Testis (tissue), 2 donors: ENCODE data around the gene ZBTB22.

Source experiments
- POLR2A ChIP-seq: fragments of 450-650 bp; IDR thresholded peaks from one replicate; pipeline ENCODE4 v1.6.1; 2017; ENCODE audit warnings: antibody characterized with exemption, mild to moderate bottlenecking, moderate library complexity
- TF ChIP-seq, protein P1 (sequence below), 3 experiments: fragments of 450-650 bp in 2 of 3; fragments of 200-600 bp in 1 of 3; sonication (generic) in 1 of 3; IDR thresholded peaks; one replicate each; pipeline ENCODE4 v1.5.1; 2016 to 2019; ENCODE audit warnings: antibody characterized with exemption in 3 of 3, mild to moderate bottlenecking in 2 of 3, moderate library complexity in 1 of 3

DNA sequence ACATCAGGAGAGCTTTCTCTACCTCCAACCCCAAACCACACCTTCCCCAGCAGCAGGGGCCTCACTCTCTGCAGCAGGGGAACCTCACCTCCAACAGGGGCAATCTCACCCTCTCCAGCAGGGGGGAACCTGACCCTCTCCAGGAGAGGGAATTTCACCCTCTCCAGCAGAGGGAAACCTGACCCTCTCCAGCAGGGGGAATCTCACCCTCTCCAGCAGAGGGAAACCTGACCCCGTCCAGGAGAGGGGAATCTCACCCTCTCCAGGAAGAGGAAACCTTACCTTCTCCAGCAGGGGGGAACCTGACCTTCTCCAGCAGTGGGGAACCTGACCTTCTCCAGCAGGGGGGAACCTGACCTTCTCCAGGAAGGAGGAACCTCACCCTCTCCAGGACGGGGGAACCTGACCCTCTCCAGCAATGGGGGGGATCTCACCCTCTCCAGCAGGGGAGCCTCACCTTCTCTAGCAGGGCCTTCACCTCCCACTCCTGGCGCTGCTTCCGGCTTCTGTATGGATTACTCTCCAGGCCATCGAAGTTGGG, 37.5 kb downstream of the ZBTB22 start:
- TF ChIP-seq, protein P1, sequence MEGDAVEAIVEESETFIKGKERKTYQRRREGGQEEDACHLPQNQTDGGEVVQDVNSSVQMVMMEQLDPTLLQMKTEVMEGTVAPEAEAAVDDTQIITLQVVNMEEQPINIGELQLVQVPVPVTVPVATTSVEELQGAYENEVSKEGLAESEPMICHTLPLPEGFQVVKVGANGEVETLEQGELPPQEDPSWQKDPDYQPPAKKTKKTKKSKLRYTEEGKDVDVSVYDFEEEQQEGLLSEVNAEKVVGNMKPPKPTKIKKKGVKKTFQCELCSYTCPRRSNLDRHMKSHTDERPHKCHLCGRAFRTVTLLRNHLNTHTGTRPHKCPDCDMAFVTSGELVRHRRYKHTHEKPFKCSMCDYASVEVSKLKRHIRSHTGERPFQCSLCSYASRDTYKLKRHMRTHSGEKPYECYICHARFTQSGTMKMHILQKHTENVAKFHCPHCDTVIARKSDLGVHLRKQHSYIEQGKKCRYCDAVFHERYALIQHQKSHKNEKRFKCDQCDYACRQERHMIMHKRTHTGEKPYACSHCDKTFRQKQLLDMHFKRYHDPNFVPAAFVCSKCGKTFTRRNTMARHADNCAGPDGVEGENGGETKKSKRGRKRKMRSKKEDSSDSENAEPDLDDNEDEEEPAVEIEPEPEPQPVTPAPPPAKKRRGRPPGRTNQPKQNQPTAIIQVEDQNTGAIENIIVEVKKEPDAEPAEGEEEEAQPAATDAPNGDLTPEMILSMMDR (IDR thresholded peaks at IDR 0.05) = peak; percentile 14 to 32 (median 22)
- TF ChIP-seq POLR2A = no peak
